GM21737 (cell line): ENCODE data around the gene DYTN.

Experiments used
- ATAC-seq: cut with Tn5 transposase; IDR thresholded peaks from one replicate; pipeline ENCODE4 v1.9.1; 2021; ENCODE audit warnings: mild to moderate bottlenecking, moderate library complexity; ENCODE audit not compliant: unreplicated experiment

The DYTN gene

DNA sequence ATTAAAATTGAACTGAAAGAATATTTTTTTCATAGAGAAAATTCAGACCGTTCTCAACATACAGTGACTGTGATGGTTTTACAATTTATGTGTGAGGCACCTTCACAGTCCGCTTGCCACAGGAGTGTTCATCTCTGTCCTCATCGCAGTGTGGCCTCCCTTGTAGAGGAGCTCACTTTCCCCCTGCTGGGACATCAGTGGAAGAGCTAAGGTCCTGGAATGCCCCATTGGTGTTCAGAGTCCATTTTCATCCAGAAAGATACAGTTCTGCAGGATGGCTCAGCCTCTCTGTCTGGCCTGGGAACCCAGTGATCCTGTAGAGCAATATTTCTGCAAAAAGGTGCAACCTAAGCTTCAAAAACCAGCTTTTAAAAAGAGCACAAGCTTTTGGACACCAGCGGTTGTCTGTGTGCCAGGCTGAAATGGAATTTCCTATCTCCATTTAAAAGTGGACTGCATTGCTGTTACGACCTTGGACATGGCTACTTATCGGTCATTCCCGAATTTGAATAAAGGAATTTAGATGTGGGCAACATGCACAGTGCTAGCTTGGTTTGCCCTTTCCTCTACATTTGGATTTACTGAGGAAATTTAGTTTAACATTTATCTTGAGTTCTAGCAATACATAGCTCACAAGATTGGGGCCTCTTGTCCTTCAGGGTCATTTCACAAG lies 102.6 kb downstream of the DYTN start:
- no peak for ATAC-seq

- ATAC-seq, result no peak
Measured at GRCh38 chr2:206614811-206615210, 103.4 kb downstream of the DYTN start.

DNA sequence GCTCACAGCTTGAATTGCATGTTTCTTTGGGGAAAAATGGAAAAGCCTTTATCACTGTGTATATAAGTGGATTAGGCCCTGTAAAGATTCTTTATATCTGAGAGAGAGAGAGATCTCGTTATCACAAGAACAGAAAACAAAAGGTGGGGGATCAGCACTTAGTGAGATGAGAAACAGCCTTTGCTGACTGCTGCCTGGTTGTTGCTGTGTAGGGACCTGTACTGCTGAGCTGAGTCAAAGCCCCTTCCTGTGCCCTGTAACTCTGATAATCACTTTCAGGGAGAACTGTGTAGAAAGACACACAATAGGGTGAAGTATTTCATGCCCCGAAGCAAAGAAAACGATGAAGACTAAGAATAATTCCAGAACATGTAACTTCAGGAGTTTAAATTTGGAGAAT lies 106.5 kb downstream of the DYTN start:
- no peak for ATAC-seq

GRCh38 chr2:206611191-206611590 lies 107.0 kb downstream of the DYTN start:
- ATAC-seq, result no peak

GRCh38 chr2:206610451-206610850 lies 107.7 kb downstream of the DYTN start:
- ATAC-seq, result no peak

DNA sequence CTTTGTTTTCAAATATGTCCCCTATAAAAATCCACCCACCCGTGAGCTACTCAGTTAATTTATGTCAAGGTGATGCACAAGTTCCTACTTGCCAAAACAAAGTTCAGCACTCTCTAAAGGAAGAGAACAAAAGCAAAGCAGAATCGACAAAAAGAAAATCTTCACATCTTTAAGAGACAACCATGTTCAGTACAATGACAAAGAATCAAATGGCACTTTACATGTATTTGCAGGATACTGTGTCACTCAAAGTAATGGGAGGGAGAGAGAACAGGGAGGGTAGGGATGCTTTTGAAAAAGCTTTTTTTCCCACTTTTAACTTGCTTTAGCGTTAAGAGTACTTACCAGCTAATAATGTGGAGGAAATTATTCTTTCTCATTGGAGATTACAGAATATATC lies 115.0 kb downstream of the DYTN start:
- no peak for ATAC-seq
